T-helper 9 cell (primary cell): ENCODE results near the gene USB1.

Experiments
- DNase-seq: peaks from one replicate; pipeline ENCODE4 v3.0.0-alpha.2; 2020

The USB1 gene

DNA sequence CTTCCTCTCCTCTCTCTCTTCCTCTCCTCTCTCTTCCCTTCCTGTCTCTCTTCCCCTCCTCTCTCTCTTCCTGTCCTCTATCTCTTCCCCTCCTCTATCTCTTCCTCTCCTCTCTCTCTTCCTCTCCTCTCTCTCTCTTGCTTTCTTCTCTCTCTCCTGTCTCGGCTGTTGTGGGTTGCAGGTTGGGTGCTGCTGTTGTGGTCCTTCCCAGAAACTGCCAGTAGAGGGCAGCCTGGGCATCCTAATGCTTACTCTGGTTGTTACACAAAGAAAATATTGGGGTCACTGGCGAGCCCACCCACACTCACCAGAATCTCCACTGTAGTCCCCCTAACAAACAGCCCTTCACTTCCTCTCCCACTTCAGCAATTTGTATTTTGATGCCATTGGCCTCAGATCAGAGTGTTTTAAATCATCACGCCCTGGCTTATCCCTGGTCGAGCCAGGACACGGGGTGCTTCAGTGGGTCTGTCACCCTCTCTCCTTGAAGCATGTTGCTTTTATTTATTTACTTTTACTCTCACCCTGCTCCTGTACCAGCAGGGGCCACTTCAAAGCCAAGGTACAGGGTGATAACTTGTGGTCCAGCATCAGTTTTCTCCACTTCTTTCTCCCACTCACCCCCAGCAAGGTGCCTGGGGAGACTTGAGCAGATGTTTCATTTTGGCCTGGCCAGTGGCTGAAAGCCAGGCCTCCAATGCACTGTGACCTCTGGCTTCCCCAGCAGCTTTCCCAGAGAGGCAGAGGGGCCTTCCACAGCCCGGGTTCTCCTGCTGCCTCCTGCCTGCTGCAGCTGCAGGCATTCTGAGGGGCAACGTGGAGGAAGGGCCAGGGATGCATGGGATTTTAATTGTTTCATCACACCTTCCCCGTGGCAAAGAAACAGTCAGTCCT, 19.7 kb downstream of the USB1 start:
- DNase-seq, result peak; percentile 54

DNA sequence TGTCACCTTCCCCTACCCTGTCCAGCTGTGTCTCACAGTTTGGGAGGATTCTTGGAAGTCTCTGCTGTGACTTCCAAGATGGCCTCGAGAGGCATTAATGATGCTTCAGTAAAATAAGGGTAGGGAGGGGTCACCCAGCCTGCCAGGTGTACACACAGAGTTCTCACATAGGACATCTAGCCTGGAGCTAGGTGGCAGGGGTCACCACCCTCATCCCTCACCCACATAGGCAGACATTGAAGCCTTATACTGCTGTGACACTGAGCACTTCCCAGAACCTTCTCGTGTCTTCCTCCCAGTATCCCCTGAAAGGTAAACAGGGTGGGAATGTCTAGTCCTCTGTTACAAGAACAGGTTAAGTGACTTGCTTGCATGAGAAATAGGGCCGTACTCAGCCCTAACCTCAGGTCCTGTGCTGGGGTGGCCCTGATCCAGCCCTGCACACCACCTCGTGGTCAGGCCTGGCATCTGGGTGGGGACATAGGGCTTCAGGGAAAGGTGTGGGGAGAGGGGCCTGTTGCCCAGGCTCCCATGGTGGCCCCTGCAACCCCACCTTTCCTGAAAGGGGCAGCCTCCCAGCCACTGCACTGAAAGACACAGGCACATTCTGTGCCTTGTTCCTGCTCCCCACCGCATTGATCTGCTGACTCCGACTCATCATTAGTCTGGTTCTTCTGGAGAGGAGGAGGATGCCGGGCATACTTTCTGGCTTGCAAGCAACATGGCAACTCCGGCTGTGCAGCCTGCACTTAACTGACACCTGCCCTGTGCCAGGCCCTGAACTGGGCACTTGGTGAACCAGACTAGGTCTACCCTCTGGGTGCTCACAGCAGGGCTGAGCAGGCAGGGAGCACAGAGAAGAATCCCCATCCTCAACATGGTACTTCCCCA, 20.7 kb downstream of the USB1 start:
- no peak for DNase-seq

DNA sequence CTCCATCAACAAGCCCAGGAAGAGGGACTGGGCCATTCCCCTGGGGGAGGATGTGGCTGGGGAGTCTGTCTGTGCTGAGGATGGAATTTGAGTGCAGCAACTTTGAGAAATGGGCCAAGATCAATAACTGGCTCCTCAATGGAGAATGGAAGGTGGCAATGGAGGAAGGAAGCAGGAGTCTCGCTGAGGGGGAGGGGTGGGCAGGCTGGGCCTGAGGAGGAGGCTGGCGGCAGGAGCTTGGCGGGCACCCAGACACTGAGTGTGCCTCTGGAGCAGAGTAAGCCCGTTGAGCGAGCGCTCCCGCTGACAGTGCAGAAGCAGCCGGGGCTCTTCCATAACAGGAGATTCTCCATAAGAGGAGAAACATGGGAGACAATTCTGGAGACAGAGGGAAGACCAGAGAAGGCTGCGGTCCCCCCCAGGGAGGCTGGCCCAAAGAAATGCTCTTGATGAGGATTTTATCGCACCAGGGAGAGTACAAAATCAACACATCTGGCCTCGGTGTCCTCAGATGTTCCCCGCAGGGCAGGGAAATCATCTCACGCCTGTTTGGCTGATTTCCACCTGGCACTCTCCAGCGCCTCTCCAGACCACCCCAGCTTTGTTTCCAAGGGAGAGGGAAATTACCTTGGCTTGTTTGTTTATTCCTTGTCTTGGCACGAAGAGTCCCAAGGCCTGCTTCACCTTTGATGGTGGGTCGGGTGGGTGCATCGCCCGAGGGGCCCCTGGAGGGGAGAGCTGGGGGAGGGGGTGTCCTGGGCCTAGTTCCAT, 21.6 kb downstream of the USB1 start:
- no peak for DNase-seq

DNA sequence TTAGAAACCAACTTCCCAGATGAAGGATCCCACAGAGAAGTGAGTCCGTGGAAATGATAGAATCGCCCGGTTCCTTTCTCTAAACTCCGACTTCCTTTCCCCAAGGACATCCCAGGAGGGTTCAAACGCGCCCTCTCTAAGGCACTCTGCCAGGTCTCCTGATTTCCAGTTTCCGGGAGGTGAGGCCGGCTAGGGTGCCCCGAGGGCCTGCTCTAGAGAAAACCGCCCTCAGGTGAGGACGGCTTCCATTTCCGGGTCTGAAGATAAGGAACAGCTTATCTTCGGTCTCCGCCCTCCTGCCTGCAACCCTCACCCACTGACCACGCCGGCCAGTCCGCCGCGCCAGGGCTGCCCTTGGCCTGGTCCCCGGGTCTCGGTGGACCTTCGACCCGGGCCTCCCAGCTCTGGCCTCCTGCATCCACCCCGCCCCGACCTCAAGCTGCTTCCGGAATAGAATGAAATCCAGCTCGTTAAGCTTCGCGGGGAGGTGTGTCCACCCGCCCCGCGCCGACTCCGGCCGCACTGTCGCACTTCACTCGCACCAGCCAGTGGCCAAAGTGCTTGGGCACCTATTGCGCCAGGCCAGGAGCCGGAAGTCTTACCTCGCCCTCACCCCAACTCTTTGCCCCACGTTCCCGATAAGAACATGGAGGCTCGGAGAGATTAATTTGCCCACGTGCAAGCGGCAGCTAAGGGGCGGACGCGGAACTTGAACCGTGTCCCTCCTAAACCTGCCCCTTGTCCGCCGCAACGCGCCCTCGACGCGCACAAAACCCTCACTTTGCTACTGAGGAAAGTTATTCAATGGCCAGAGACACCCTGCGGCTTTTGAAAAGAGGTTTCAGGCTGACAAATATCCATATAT, 23.5 kb downstream of the USB1 start:
- DNase-seq, result no peak

DNA sequence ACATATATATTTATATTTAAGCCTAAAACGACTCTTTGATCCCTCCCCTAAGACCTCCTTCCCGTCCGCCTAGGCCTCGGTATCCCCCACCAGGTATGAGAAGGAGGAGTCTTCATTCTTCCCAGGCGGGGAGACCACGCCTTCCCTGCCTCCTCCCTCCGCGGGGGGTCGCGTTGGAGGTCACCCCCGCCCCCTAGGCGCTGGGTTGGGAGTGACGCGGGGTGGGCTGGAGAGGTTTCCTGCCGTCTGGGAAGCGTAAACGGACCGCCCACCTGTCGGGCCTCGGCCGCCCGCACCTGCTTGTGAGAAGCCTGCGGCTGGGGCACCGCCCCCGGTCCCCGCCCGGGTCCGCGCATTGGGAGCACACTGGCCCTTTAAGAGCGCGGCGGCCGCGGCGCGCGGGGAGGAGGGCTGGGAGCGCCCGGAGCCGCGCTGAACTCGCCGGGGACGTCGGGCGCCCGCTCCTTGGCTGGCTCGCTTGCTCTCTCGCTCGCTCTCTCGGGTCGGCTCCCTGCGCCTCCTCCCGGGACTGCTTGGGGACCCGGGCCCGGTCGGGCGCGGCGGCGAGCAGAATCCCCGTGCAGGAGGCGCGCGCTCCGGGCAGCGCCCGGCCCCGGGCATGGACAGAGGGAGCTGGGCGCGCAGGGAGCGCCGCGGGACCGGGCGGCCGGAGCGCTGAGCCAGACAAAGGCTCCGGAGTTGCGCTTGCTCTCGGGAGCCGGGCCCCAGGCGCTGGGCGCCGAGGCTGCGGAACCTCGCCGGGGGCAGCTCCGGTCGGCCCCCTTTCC, 24.3 kb downstream of the USB1 start, which contains the start of gene MMP15:
MMP15 (plus strand) TSS at position 404 of the 788 bp plus-strand sequence. CDS start 597 bp downstream, outside the sequence.
- peak; percentile 54 for DNase-seq

DNA sequence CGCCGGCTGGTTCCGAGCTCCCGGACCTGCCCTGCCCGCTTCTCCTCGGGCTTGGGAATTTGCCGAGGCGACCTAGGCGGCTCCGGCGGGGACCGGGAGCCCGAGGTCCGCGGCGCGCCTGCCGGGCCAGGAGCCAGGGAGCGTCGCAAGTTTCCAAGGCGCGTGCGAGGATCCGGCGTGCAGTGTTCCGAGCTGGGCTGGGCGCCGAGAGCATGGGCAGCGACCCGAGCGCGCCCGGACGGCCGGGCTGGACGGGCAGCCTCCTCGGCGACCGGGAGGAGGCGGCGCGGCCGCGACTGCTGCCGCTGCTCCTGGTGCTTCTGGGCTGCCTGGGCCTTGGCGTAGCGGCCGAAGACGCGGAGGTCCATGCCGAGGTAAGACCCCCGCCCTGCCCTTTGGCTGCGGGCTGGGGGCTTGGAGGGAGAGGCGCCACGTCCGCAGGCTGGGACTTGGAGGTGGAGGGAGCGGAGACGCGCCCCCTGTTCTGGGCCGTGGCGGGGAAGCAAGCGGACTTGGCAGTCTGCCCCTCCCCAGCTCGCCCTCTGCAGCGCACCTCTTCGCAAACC, 25.0 kb downstream of the USB1 start:
- DNase-seq, result no peak

DNA sequence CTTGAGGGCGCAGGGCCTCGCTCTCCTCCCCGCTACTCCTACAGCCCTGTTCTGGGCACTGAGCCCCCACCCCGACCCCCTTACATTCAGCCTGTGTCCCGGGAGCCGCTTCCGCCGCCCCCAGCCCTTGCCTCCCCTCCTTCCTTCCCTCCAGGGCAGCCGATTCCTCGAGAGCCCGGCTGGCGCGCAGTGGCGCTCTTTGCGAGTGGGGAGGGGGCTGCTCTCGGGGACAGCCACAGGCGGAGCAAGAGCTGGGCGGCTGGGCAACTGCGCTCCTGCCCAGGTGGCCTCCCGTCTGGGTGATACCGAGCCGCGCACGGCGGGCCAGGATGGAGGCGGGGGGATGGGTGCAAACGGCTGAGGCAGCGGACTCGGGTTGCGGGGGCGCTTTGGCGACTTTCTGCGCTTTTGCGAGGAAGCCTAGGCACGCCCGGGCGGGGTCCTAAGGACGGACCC, 25.5 kb downstream of the USB1 start:
- DNase-seq, result no peak

DNA sequence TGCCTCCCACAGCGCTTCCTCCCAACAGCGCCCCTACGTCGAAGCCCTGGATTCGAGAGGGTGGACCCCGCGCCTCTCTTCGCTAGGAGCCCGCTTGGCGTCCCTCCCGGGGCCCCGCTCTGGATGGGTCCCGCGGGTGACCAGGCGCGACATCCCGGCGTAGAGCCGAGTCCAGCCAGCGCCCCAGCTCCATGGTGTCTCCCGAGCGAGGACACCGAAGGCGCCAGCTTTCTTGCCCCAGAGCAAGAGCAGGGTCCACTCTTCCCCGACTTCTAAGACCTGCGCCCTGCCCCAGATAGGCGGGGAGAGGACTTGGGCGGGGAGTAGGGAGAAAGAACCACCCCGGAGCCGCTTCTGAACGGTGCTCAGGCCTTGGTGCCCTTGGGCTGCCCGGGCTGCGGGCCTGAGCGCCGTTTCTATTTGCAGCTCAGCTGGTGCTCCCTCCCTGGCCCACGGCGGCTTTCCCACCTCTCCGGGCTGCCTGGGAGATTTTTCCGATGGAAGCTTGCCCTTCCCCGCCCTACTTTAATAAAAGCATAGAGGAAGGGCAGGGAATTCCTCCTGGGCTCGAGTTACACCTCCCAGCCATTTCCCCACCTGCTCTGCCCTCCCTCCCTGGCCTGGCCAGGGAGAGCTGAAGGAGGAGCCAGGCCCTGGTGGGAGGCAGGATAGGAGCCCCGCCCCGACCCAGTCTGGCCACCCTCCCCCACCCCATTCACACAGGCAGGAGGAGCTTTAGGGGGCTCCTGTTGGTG, 26.1 kb downstream of the USB1 start:
- DNase-seq, result no peak

DNA sequence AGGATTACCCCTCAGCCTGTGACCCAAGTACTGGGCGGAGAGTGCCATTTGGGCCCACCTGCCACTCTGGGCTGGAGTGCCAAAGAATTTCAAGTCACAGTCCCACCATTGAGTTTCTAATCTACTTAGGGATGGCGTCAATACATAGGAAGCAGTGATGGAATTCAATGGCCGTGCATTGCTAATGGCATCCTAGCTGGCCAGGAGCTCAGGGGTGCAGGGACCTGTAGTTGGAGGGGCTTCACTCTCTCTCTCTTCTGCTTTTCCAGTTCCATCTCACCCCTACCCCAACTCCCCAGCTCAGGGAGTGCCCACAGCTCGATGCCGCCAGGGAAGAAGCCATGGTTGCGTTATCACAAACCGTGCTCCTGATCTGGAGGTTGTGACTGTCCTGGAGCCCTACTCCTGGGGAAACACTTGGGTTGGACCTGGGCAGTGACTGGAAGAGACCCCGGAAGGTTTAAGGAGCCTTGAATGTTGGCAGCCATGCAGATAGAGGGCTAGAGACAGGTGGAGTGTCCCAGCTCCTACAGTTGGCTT, 26.8 kb downstream of the USB1 start:
- no peak for DNase-seq

DNA sequence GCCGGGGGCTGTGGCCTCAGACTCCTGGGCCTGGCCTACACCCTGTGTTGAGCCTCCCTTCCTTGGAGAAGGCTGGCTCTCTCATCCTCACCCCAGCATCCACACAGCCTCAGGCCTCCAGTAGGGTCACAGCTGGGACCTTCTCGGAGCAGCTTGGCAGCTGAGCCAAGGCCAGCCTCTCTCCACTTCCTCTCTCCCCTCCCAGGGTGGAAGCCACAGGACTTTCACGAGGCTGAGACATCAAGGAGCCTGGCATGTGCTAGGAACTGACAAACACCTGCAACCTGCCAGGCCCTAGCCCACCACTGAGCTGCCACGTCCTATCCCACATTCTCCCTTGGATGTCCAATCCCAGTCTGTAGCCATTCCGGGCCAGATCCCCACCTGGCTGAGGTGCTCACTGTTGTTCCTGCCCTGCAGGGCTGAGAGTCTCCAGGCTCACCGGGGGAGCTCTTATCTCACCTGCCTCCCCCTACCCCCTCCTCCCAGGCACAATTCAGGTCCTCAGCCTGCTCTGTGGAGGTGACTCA, 27.4 kb downstream of the USB1 start:
- DNase-seq, result no peak

DNA sequence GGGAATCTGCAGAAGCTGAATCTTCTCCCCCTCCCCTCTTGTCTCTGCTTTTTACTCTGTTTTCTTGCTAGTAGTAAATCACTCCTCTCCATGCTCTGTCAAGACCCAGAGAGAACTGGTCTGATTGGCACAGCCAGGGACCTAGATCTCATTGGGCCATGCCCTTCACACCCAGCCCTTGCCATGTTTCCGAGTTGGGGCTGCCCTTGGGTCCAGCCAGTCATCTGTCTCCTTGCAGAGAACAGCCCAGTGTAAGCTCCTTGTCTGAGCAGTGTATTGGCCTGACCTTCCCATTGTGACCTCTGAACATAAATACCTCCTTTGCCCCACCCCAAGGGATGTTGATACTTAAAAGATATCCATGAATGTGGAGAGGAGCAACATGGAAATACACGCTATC, 28.2 kb downstream of the USB1 start:
- DNase-seq, result no peak

DNA sequence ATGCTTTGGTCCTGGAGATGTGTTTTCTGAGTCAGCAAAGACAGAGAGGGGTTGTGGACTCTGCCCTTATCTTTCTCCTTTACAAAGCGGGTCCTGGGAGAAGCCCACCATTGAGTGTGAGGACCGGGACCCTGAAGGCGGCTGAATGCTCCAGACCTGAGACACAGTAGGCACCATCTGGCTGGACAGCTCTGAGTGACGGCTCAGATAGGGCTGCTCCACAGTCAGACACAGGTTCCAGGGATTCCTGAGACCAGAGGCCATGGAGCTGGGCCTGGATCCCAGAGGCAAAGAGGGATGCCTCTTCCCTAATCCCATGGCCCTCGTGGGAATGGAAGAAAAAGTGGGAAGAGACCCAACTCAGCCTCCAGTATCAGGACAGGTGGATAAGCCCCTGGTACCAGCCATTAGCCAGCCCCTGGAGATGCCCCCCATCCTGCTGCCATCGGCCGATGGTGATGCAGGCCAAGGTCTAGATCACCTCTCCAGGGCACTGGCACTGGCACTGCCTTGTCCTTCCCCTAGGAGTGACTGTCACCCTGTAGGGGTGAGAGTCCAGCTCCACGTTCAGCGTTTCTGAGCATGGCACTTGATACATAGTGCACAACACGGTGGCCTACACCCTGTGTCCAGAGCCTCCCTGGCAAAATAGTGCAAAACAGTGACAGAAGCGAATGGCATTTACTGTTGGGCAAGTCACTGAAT, 29.1 kb downstream of the USB1 start:
- DNase-seq, result no peak

DNA sequence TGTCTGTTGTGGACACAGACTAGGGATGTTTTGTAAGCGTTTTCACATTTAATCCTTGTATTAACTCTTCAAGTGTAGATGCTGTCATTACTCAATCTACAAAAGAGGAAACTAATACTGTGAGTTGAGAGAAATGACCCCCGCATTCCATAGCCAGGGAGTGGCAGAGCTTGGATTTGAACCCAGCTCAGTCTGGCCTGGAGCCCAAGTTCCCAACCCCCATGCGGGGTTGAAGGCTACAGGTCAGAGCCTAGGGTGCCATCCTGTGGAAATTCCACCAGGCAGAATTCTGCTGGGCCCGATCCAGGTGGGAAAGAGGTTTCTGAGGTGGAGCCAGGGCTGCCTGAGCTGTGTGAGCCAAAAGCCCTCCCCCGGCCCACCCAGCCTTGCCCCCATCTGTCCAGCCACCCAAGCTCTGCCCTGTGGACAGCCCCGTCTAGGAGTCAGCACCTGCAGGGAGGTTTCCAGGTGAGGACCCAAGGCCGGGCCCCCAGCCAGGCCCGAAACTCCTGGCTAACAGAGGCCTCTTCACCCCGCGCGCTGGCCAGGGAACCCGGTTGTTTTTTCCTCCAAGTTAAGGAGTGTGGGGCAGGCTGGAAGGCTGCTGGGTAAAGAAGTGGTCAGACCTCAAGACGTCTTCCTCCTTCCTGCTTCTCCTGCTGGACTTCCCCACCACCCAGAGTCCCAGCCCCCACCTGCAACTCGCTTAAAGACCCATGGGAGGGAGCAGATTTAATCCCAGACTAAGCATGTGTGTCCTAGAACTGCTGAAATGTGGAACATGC, 30.0 kb downstream of the USB1 start:
- no peak for DNase-seq

DNA sequence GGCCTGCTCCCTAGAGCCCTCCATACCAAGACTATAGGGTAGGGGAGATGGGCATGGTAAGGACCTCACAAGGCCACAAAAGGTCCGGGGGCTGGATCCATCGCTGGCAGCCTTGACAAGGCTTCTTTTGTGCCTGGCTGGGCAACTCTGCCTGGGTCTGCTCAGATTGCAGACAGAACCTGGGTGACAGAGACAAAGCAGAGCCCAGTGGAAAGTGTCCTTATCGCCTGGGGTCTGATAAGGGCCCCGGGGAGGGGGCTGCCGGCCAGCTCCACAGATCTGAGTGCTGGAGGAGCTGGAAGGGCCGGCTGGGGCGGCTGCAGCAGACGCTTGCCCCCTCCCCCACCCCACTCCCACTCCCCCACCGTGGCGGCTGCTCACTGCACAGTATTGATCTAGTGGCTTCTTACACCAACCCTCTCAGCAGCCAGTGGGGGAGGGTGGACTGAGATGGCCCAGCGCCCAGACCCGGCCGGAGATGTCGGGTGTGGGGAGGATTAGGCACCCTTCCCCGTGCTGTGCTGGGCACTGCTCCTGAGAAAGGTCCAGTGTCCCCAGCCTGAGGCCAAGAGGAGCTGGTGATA, 31.6 kb downstream of the USB1 start:
- no peak for DNase-seq

DNA sequence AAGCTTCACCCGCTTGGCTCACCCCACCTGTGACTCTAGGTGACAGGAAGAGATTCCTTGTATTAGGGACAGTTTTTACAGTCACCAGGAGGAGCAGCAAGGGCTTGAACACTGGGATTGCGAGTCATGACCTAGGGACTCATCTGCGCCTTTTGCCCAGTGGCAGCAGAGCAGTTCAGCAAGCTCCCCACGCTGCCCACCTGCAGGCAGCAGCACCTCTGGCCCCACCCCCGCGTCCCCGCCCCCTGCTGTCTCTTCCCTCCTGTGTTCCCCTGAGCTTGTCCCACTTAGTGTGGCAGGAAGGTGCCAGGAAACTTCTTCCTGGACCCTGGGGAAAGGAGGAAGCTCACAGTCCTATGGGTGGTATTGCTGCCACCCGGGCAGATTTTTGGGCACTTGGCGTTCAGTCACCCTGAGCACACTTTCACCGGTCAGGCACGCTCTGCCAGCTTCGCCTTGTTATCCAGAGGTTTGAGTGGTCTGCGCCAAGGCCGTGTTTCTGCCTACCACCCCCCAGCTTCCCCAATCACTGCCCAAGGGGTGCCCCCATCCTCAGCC, 33.0 kb downstream of the USB1 start:
- no peak for DNase-seq

DNA sequence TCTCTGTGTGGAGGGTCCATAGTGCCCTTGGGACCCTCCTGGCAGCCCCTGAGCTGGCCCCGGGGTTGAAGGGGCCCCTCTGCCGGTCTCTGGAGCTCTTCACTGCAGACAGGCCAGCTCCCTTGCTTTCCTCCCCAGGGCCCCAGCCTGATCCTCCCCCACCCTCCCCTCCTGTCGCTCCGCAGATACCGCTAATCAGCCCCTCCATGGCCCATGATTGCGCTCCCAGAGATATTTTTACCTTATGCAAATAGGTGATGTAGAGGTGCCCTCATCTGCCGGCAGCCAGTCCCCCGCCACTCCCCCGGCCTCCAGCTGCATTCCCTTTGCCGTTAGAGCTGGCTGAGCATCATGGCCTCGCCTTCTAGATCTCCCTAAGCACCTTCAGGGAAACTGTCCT, 33.6 kb downstream of the USB1 start:
- DNase-seq, result no peak
